GM19043 (cell line): ENCODE data around the gene RGS6.

ENCODE experiments used
- ATAC-seq: cut with Tn5 transposase; IDR thresholded peaks from one replicate; pipeline ENCODE4 v1.9.1; 2021; ENCODE audit warnings: low read depth; ENCODE audit not compliant: unreplicated experiment

RGS6 gene

DNA sequence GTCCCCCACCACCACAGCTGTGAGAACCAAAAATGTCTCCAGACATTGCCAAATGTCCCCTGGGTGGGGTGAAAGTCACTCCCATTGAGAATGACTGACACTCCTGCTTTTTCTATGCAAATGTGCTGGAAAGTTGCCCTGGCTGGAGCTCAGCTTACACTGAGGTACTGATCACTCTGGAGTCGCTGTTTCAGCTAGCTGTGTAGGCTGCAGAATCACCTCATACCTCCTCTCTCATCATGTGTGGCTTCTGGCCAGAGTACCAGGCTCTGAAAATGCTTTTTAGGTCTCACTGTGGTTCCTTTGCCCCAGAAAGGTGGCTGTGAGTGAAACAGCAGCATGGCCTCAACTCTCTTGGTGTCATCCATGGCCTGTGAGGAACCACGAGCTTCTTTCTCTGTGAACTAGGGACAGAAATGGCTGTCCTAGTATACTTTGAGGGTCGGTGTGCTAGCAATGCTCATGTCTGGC is 547.3 kb downstream of the RGS6 start:
- ATAC-seq: no peak

DNA sequence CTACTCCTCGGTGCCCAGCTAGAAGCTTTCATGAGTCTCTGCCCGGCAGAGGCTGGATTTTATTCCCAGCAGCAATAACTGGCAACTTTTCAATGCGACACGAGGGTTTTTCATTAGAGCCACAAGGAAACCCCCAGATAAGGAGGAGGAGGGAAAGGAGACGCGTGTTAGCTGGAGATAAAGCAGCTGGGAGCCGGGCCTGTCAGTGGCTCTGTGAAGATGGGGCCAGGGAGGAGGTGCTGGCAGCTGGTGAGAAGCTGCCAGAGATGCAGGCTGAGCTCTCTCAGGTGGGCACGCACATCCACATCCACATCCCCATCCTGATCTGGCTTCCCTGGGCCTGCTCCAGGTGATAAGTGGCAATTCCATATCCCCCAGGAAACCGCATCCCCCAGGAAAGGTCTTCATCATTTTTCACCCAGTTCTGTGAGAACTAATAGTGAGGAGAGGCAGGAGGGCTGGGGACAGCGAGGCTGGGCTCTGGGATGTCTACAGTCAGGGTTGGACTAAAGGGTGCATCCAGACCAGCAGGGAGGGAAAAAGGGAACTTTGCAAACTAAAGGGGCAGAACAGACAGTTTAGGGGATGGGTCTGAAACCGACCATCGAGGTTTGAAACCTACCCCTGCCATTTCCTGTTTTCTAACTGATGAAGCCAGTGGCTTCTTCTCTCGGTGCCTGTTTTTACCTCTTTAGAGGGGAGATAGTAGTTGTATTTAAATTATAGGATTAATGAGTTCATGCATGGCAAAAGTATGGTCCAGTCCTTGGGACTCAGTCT is 548.4 kb downstream of the RGS6 start:
- no peak for ATAC-seq

DNA sequence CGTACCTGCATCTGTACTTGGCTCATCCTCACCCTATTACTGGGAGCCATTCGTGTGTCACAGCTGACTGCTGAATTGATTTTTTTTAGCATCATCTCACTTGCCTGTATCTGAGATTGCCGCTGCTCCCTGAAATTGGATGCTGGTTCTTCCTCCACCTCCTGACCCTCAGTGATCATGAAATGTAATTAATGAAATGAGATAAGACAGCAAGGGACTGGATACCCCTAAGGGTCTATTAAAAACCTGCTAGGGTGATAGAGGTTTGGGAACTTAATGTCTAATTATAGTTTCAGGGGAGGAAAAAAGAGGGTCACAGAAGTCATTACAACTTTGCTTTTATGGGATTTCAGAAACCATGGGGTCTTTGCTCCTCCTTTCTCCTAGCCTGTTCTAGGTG is 551.1 kb downstream of the RGS6 start:
- ATAC-seq: no peak

DNA sequence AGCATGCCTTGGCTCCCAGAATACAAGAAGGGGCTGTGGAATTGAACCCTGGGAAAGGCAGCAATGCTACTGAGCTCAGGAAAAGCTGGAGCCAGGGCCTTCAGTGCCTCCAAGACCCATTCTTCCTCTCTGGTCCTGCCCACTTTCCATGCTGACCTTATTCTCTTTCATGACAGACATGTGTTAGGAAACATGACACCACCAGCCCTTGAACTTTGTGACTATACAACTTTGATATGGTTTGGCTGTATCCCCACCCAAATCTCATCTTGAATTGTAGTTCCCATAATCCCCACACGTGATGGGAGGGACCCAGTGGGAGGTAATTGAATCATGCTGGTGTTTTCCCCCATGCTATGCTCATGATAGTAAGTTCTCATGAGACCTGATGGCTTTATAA is 553.5 kb downstream of the RGS6 start:
- ATAC-seq: no peak

DNA sequence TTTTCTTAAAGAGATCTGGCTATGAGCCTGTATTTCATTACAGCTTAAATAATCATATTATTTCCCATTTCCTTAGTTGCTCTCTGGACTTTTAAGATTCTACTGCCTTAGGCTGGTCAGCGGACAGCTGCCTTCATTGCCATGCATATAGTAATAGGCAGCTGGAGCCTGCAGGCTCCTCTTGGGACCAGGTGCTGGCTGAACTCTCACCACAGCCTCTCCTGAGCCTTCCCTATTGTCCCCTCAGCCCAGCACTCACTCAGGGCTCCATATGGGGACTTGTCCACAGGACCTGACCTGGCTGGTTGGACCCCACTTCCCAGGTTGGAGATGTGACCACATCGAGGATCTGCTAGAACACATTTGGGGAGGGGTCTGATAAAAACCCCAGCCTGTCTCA is 556.3 kb downstream of the RGS6 start:
- no peak for ATAC-seq

DNA sequence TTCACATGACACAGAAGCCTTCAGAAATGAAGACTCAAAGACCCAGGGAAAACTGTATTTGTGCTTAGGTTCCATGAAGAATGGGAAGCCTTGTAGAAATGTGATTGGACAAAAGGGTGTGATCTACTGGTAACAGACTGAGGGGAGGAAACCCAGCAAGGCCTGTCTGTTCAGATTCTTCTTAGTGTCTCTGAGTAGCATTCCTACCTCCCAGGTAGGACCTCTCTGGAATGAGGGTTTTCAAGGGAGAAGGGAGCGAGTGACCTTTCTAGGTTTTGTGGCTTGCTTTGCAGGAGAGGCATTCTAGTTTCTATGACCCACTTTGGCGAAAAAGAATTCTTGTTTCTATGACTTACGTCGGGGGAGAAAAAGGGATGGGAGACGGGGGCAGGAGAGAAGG is 560.0 kb downstream of the RGS6 start:
- no peak for ATAC-seq

DNA sequence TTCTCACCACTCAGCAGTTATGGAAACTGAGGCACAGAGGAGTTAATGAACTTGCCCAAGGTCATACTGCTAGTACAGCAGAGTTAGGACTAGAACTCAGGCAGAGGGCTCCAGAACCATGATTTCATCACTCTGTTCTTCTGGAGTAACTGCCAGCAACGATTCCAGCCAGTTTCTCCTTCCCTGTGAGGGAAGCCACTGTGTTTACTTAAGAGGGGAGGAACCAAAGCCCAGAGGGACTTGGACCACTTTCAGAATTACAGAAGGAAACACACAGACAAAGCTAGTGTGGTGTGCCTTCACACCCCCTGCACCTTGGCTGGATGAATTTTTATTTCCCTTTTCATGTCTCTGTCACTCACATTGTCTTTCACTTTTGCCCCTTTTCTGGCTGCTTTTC is 563.4 kb downstream of the RGS6 start:
- no peak for ATAC-seq

DNA sequence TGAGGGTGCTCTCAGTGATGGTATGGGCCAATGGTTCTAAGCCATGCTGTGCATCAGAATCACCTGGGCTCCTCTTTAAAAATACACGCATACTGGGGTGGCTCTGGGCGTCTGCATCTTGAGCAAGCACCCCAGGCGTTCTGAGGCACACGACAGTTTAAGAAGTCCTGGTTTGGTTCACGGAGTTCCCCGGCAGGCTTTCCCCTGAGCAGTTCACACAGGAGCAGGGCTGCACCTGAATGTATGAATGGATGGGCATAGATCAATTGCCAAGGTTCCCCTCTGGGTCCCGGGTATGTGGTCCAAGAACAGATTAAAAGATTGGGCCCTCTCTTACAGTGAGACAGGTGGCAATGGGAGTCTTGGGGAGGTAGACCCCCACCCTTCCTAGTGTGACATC is 566.4 kb downstream of the RGS6 start:
- ATAC-seq: no peak

DNA sequence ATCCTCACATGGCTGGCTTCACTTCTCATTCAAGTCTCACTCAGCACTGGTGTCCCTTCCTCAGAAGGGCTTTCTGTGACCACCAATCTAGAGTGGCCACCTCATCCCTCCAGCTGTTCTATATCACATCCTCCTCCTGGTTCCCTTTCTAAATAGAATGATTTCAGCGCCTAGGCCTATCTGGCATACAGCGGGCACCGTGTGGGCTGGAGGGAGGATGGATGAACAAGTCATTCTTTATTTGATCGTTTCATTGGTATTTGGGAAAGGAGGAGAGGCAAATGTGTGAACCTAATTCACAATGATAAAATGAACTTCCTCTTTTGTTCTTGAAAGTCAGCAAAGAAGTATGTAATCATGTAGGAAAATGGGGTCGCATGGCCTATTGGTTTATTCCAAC is 567.5 kb downstream of the RGS6 start:
- ATAC-seq: no peak

DNA sequence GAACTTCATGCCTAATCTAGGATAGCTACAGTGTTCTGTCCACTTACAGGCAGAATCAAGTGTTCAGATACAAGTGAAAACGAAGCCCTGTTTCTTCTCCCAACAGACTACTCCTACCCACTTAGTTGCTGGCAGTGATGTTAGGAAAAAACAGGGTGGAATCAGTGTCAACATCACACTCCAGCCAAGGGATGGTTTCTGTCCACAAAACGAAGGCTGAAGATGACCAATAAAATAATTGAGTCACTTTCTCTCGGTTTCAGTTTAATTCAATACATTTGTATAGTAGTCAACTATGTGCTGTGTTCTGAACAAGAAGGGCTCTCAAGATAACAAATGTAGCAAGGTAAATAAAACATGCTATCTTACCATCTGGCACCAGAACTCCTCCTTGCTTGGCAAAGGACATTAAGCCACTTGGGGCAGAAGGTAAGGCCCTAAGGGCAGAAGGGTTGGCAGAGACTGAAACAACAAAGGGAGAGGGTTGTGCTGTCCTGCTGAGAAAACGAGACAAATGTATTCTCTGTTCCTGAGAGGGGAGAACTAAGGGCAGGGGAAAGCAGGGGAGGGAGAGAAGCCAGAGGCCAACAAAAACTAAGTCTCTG is 568.1 kb downstream of the RGS6 start:
- ATAC-seq: no peak

DNA sequence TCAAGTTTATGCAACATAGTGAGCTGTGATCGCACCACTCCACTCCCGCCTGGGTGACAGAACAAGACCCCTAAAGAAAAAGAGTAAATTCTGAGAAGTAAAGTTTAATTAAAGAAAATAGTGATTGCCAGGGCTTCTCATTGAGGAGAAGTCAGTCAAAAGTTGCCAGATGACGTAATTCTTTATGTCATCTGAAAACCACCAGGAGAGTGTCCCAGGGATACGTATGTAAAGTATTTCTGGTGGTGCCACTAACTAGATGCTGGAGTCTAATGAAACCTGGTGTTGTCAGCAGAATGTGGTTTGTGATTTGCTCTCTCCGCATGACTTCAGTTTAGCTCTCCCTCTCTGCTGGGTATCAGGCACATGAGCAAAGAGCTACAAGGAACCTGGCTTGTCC is 569.2 kb downstream of the RGS6 start:
- no peak for ATAC-seq

DNA sequence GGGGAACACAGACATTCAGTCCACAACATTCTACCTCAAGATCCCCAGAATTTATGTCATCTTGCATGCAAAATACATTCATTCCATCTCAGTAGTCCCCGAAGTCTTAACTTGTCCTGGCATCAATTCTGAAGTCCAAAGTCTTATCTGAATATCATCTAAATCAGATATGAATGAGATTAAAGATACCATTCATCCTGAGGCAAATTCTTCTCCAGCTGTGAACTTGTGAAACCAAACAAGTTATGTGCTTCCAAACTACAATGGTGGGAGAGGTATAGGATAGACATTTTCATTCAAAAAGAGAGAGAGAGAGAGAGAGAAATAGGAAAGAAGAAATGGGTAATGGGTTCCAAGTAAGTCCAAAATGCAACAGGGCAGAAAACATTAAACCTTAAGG is 571.0 kb downstream of the RGS6 start:
- ATAC-seq: no peak

DNA sequence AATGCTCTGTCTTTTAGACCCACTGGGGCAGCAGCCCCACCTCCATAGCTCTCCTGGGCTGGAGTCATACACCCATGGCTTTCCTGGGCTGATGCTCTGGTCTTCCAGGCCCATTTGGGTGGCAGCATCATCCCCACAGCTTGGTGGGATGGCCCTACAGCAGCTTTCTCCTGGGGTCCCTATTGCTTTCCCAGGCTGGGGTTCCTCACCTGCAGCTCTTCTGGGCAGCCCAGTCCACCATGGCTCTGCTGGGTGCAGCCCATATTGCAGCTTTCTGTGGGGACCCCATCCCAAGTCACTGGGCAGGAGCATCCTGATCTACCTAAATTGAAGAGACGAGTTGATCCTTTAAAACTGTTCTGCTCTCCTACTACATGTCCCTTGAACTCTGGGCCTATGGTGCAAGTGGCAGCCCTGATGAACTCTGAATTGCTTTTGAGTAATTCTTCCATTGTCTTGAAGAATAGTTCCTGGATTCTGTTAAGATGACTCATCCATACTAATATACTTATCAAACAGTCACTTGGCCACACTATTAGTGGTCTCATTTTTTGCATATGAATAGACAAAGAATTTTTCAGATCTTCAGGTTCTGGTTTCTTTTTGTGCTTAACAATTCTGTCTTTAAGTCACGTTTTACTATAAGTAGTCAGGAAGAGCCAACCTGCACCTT is 571.6 kb downstream of the RGS6 start:
- ATAC-seq: no peak

DNA sequence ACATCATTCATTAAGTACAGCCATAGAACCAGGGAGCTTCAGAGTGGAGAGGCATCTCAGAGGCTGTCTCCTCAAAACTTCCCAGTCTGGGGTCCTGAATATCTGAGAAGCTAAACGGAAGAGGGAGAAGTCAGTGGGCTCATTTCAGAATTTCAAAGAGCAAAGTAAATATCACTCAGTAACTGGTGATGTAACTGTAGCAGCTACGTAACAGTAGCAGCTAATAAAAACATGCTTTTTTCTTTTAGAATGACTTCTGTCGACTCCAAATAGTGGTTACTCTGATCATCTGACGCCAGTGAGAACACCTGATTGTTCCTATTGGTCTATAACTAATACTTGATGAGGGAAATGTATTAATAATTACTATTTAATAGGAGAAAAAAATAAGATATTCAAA is 578.3 kb downstream of the RGS6 start:
- no peak for ATAC-seq

DNA sequence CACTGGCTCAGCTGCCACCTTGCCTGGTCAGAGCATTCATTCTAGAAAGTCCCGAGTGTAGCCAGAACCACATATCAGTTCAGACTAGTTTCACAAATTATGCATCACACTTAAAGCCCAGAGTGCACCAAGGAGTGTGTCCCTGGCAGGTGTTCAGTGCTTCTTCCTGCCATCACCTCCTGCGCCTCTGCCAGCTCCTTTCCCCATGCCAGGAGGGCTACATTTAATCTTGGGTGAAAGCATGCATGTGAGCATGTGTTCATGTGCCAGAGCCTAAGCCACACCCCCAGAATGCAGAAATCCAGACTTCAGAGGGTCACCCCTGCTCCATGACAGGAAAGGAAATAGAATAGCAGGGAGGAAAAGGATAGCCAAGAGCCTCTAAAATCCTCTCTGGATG is 580.1 kb downstream of the RGS6 start:
- ATAC-seq: no peak

DNA sequence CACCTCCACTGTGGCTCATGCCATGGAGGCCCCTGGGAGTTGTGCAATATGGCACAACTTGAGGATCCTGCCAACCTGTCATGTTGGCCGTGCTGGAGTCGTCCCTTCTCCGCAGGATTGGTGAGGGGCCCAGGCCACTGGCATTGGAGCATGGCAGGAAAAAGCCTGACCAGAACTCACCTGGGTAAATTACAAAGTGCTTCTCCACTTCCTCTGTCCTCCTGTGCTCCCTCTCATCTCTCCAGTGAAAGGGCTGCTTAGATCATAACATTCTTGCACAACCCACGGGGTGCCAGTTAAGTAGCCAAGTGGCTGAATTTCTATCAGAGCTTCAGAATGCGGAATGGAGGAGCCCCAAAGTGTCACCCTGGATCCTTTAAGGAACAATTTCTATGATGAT is 580.7 kb downstream of the RGS6 start:
- ATAC-seq: no peak

DNA sequence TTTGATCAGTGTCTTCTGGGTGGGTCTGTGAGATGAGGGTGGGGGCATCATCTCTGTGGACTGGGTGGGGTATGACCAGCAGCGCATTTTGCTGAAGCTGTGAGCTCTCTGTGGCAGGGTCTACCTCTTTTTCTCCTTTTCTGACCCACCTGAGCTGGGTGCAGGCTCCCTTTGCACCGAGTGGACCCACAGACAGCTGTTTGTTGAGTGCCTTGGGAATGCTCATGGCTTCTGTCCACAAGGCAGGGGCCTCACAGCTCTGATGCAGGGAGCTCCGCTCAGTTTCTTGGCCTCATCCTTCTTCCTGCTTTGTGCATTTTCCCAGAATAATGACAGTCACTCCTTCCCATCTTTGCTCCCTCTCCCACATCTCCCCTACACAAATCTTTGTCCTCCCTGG is 581.1 kb downstream of the RGS6 start:
- no peak for ATAC-seq

DNA sequence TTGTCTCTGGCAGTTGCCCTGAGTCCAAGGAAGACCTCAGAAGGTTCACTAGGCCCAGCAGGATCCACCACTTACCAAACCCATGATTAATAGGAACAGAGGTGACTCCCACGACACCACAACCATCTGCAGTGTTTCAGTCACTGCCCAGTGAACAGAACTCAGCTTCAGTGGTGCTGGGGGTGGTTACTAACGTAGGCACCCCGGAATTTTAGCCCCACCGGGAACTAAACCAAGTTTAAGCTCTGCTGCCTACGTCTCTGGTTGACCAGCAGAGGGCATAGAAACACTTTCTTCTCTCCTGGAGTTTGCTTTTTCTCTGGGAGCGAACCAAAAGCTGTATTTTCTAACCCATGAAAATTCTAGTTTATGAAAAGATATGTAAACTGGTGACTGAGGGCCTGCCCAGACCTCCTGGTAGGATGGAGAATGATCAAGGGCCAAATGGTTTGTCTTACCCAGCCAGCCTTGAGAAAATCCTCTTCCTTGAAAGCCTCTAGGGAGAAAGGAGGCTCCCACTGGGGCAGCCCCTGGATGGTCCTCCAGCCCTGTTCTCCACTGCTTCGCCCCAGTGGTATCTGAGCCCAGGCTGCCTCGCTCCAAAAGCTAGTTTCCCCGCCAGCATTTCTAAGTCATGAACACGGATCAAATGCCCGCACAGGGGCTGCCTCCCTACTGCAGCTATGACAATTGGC is 581.9 kb downstream of the RGS6 start:
- ATAC-seq: no peak

DNA sequence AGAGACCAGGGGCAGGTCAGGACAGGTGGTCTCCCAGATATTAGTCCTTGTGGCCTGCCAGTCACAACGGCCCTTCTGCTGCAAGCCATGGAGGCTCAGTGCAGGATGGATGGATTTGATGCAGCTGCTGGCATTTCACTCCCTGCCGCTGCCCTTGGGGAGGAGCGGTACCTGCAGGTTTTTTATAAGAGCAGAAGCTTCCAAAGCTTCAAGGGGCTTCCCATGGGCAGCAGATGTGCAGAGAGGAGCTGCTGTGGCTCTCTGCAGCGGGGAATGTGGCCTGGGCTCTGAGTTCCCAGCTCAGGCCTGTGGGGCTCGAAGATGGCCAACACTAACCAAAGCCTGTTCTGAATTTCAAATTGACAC is 582.4 kb downstream of the RGS6 start:
- no peak for ATAC-seq

DNA sequence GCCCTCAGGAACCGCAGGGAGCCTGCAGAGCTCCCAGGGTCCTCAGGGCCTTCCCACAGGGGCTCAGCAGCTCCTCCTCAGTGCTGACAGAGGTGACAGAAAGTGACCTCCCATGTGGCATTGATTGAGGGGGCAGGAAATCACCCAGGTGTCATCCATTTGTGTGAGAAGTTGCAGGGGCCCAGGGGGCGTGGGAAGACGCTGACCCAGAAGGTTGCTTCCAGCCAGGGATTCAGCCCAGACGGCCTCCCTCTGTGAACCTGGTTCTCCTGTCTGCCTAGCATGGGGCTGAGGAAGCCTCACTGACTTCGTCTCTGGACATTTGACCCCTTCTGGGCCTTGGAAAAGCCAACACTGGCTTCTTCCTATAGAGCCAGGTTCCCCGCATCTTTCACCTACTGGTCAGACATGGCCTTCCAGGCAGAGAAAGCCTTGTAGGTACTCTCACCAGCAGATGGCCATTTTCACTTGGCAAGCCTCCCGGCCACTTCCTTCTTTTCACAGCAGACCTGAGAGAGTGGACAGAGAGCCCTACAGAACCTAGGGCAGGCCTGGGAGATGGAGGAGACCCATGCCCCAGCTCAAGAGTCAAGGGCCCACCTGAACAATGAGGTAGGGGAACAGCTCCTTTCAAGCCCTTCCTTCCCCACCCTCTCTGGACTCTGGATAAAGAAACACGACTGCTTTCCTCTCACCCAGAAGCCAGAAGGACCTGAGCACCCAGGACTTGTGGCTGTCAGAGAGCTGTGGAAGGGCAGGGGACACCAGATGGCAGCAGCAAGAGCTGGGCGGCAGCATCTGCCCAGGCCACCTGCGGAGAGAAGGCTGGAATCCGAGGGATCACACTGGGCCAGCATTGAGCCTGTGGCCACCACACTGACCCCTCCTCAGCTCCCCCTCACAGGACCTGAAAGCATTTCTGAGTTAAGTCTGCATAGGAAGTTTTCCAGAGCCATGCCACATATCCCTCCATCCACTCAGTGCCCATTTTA is 583.8 kb downstream of the RGS6 start:
- ATAC-seq: no peak
